ENCODE measurements around the gene IGFBP1.

DNA sequence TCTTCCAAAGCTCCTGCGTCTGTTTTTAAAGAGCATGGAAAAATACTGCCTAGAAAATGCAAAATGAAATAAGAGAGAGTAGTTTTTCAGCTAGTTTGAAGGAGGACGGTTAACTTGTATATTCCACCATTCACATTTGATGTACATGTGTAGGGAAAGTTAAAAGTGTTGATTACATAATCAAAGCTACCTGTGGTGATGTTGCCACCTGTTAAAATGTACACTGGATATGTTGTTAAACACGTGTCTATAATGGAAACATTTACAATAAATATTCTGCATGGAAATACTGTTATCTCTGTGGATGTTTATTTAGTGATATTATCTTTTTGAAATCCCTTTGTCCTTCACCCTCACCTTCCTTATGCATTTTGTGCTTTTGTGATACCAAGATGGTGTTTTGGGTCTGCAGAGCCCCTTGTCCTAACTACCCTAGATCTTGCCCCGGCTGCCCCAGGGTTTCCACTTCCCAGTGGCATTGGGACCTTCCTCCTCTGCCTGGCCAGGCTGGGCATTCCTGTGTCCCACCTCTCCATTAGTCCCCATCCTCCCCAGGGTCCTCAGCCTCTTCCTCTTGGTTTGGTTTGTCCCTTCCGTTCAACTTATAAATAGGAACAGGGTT lies 5.2 kb downstream of the IGFBP1 start:
- no peak for TF ChIP-seq JUNB (IDR thresholded peaks at IDR 0.05; ENCODE audit: unreplicated experiment)
- TF ChIP-seq, protein P1, sequence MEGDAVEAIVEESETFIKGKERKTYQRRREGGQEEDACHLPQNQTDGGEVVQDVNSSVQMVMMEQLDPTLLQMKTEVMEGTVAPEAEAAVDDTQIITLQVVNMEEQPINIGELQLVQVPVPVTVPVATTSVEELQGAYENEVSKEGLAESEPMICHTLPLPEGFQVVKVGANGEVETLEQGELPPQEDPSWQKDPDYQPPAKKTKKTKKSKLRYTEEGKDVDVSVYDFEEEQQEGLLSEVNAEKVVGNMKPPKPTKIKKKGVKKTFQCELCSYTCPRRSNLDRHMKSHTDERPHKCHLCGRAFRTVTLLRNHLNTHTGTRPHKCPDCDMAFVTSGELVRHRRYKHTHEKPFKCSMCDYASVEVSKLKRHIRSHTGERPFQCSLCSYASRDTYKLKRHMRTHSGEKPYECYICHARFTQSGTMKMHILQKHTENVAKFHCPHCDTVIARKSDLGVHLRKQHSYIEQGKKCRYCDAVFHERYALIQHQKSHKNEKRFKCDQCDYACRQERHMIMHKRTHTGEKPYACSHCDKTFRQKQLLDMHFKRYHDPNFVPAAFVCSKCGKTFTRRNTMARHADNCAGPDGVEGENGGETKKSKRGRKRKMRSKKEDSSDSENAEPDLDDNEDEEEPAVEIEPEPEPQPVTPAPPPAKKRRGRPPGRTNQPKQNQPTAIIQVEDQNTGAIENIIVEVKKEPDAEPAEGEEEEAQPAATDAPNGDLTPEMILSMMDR (conservative IDR thresholded peaks at IDR 0.05; ENCODE audit: low read depth in 2 of 2): no peak
- TF ChIP-seq EZH2 (IDR thresholded peaks at IDR 0.05; ENCODE audit: low read depth, unreplicated experiment): no peak
- TF ChIP-seq POLR2AphosphoS5 (IDR thresholded peaks at IDR 0.05; ENCODE audit: low read depth): no peak
- TF ChIP-seq CREB1 (CRISPR knock-in tag; IDR thresholded peaks at IDR 0.05; ENCODE audit: low read depth): no peak
- TF ChIP-seq, protein P2, sequence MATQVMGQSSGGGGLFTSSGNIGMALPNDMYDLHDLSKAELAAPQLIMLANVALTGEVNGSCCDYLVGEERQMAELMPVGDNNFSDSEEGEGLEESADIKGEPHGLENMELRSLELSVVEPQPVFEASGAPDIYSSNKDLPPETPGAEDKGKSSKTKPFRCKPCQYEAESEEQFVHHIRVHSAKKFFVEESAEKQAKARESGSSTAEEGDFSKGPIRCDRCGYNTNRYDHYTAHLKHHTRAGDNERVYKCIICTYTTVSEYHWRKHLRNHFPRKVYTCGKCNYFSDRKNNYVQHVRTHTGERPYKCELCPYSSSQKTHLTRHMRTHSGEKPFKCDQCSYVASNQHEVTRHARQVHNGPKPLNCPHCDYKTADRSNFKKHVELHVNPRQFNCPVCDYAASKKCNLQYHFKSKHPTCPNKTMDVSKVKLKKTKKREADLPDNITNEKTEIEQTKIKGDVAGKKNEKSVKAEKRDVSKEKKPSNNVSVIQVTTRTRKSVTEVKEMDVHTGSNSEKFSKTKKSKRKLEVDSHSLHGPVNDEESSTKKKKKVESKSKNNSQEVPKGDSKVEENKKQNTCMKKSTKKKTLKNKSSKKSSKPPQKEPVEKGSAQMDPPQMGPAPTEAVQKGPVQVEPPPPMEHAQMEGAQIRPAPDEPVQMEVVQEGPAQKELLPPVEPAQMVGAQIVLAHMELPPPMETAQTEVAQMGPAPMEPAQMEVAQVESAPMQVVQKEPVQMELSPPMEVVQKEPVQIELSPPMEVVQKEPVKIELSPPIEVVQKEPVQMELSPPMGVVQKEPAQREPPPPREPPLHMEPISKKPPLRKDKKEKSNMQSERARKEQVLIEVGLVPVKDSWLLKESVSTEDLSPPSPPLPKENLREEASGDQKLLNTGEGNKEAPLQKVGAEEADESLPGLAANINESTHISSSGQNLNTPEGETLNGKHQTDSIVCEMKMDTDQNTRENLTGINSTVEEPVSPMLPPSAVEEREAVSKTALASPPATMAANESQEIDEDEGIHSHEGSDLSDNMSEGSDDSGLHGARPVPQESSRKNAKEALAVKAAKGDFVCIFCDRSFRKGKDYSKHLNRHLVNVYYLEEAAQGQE (IDR thresholded peaks at IDR 0.05; ENCODE audit: unreplicated experiment): no peak
